ENCODE results near the gene ATXN7L2. TPM values are rescaled to one million over a fixed set of nuclear protein-coding genes. Genes with fewer than 3 reads are reported as not detected.

ATXN7L2 gene
- total RNA-seq, 2 experiments from 2014 or later: 11.8 to 13.1 TPM

- H3K27me3 ChIP-seq (ENCODE audit: control insufficient read depth in 1 of 2, insufficient read depth in 2 of 2, low read length in 2 of 2): no peaks in the 10 kb centered on the region
- ChIA-PET CTCF (interaction anchor here (1.1 to 1.5 kb wide), 4 partner anchors 14 to 20 kb away, joined by 3 to 5 read pairs (median 4); partner anchors contain the start of gene CYB561D1), POLR2A (interaction anchor here (1.9 to 4.8 kb wide), 2 partner anchors 10 to 30 kb away, joined by 4 to 32 read pairs; partner anchors contain the start of gene ATXN7L2)
- Mint-ChIP-seq H3K4me3 (no peak overlapping the region), H3K4me1 (ENCODE audit: low read depth) (peaks cover 35% of the 10 kb centered on the region), H3K27me3 (no peaks in the 10 kb centered on the region), H3K36me3 (ENCODE audit: low read depth) (peaks cover 19% of the 10 kb centered on the region), H3K9me3 (no peaks in the 10 kb centered on the region), H3K27ac (no peak overlapping the region)
- H3K9me3 ChIP-seq (ENCODE audit: control insufficient read depth in 1 of 2, insufficient read depth in 1 of 2, low read length in 2 of 2): peaks cover 0 to 5% of the 10 kb centered on the region in 2 experiments
- no peak overlapping the region for H3K4me3 ChIP-seq (ENCODE audit: low read length)
- intact Hi-C loops (cut with DNase I, micrococcal nuclease): no loop called here
- ATAC-seq (ENCODE audit: poor library complexity): no peak
- peaks cover 23% of the 10 kb centered on the region for H3K4me1 ChIP-seq (ENCODE audit: insufficient read depth, low read length)
- TF ChIP-seq CTCF (IDR thresholded peaks at IDR 0.05): no peak
- no peak for DNase-seq
- H3K27ac ChIP-seq (ENCODE audit: low read depth in 1 of 2, low read length in 2 of 2): no peak overlapping the region
- no peaks in the 10 kb centered on the region for H3K36me3 ChIP-seq (ENCODE audit: insufficient read depth, low read length)
These were observed 29.5 kb downstream of the ATXN7L2 start for GRCh38 chr1:109513110-109513710.

- intact Hi-C loops (cut with DNase I, micrococcal nuclease): no loop called here
- Histone ChIP-seq H3K27ac (ENCODE audit: low read depth in 1 of 2, low read length in 2 of 2) (no peak overlapping the region), H3K36me3 (ENCODE audit: insufficient read depth, low read length) (no peaks in the 10 kb centered on the region), H3K9me3 (ENCODE audit: control insufficient read depth in 1 of 2, insufficient read depth in 1 of 2, low read length in 2 of 2) (no peaks in the 10 kb centered on the region), H3K4me1 (ENCODE audit: insufficient read depth, low read length) (peaks cover 10% of the 10 kb centered on the region), H3K4me3 (ENCODE audit: low read length) (no peak overlapping the region), H3K27me3 (ENCODE audit: control insufficient read depth in 1 of 2, insufficient read depth in 2 of 2, low read length in 2 of 2) (no peaks in the 10 kb centered on the region)
- ATAC-seq (ENCODE audit: poor library complexity) (no peak), DNase-seq (no peak)
- Mint-ChIP-seq H3K4me3 (no peak overlapping the region), H3K9me3 (no peaks in the 10 kb centered on the region), H3K36me3 (ENCODE audit: low read depth) (peaks cover 6% of the 10 kb centered on the region), H3K27ac (no peak overlapping the region), H3K27me3 (no peaks in the 10 kb centered on the region), H3K4me1 (ENCODE audit: low read depth) (peaks cover 24% of the 10 kb centered on the region)
- TF ChIP-seq CTCF (IDR thresholded peaks at IDR 0.05): no peak
- POLR2A ChIA-PET: interaction anchor here (1.2 to 4.8 kb wide), 2 partner anchors 11 to 17 kb away, joined by 4 to 32 read pairs; no protein-coding TSS in a partner anchor
- CTCF ChIA-PET: interaction anchor here (0.8 to 1.8 kb wide), 5 partner anchors 15 to 24 kb away, joined by 4 to 8 read pairs (median 5); partner anchors contain the start of gene CYB561D1
These were observed 31.1 kb downstream of the ATXN7L2 start for GRCh38 chr1:109514846-109515245.

GRCh38 chr1:109516872-109517271 lies 33.2 kb downstream of the ATXN7L2 start:
- Histone ChIP-seq H3K4me1 (ENCODE audit: insufficient read depth, low read length) (no peaks in the 10 kb centered on the region), H3K27ac (ENCODE audit: low read depth in 1 of 2, low read length in 2 of 2) (no peak overlapping the region), H3K36me3 (ENCODE audit: insufficient read depth, low read length) (no peaks in the 10 kb centered on the region), H3K4me3 (ENCODE audit: low read length) (no peak overlapping the region), H3K27me3 (ENCODE audit: control insufficient read depth in 1 of 2, insufficient read depth in 2 of 2, low read length in 2 of 2) (no peaks in the 10 kb centered on the region), H3K9me3 (ENCODE audit: control insufficient read depth in 1 of 2, insufficient read depth in 1 of 2, low read length in 2 of 2) (no peaks in the 10 kb centered on the region)
- Mint-ChIP-seq H3K4me3 (no peak overlapping the region), H3K27me3 (no peaks in the 10 kb centered on the region), H3K9me3 (no peaks in the 10 kb centered on the region), H3K27ac (no peak overlapping the region), H3K36me3 (ENCODE audit: low read depth) (no peaks in the 10 kb centered on the region), H3K4me1 (ENCODE audit: low read depth) (peaks cover 4% of the 10 kb centered on the region)
- no peak for TF ChIP-seq CTCF (IDR thresholded peaks at IDR 0.05)
- POLR2A ChIA-PET: interaction anchor here (4.8 kb wide), 1 partner anchor 13 kb away, joined by 32 read pairs; no protein-coding TSS in a partner anchor
- no peak for DNase-seq
- ATAC-seq (ENCODE audit: poor library complexity): no peak
- intact Hi-C loops (cut with DNase I, micrococcal nuclease): loop anchor here in 1 of 2 experiments (1.0 to 2.0 kb wide), 2 partner anchors 14 to 16 kb away; no protein-coding TSS in a partner anchor
- CTCF ChIA-PET: interaction anchor here (0.6 kb wide), 1 partner anchor 1770 kb away, joined by 4 read pairs; no protein-coding TSS in a partner anchor
